ENCODE data around the gene METTL25B.

DNA sequence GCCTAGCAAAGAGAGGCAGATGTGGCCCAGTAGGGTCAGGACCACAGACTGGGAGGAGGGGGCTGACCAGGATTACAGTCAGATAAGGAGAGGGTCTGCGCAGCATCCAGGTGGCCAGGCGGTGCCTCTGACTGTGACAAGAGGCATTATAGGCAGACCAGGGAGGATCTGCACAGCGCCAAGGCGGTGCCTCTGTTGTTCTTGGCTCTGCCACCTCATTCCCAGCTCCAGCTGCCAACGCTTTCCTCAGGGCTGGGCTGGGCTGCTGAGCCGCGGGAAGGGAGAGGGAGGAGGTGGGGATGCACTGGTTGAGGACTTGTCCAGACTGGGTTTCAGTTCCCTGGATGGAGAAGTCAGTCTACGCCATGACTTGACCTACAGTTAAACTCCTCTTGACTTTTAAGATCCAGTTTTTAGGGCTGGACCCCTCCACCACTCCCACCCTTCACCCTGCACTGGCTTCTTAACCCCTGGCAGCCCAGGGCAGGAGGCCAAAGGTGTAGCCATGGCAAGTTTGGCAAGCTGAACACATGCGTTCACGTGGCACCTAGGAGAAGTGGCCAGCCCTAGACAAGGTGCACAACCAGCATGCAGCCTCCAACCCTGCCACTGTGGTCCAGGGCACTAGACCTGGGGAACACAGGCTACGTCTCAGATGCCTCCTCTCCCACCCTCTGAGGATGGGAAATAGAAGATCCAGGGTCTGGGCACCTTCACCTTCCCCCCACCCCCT, 18.3 kb upstream of the METTL25B start:
- TF ChIP-seq POLR2AphosphoS5 (IDR thresholded peaks at IDR 0.05; ENCODE audit: low read depth, low read length) (no peak), POLR2A (IDR thresholded peaks at IDR 0.05; ENCODE audit: low read depth, low read length) (no peak)
